ENCODE data around the gene IPPK. TPM values are rescaled to one million over a fixed set of nuclear protein-coding genes. Genes with fewer than 3 reads are reported as not detected.

IPPK gene
- total RNA-seq, 1 donor from 2014 or later, result 8.7 TPM

DNA sequence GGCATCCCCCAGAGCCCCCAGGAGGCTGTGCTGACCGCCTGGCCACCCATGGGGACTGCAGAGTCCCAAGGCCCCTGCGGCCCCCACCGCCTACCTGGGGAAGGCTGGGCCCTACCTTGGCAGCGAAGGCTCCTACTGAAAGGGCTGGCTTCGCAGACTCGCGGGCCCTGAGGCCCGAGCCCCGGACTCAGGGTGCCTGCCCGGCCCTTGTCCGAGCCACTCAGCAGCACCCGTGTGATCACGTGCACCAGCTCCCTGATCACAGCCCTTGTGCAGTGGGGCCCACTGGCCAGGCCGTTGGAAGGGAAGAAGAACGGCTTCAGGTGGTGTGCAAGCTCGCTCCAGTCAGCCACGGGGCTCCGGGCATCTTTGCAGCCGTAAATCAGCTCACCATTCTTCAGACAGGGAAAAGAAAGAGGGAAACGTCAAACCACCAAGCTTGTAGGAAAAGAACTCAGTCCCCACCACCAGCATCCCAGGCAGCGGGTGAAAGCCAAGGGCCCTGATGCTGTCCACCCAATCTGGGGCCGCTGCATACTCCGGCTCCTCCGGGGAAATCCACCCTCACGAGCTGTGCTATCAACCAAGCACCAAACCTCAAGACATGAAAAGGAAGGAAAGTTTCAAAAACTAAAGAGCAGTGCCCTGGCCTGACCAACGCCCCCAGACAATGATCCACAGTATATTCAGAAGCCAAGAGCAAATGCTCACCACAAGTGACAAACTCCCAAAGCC, 31.9 kb downstream of the IPPK start:
- no peak for DNase-seq (ENCODE audit: low spot score)
- Mint-ChIP-seq H3K9me3 (ENCODE audit: low read depth) (no peaks in the 10 kb centered on the region), H3K4me1 (ENCODE audit: low read depth) (peaks cover 9% of the 10 kb centered on the region), H3K27ac (ENCODE audit: unreplicated experiment) (no peak overlapping the region), H3K36me3 (ENCODE audit: low read depth) (peaks cover 22% of the 10 kb centered on the region), H3K27me3 (ENCODE audit: low read depth) (no peaks in the 10 kb centered on the region), H3K4me3 (ENCODE audit: unreplicated experiment) (no peak overlapping the region)
- no peak for TF ChIP-seq CTCF (IDR thresholded peaks at IDR 0.05)

DNA sequence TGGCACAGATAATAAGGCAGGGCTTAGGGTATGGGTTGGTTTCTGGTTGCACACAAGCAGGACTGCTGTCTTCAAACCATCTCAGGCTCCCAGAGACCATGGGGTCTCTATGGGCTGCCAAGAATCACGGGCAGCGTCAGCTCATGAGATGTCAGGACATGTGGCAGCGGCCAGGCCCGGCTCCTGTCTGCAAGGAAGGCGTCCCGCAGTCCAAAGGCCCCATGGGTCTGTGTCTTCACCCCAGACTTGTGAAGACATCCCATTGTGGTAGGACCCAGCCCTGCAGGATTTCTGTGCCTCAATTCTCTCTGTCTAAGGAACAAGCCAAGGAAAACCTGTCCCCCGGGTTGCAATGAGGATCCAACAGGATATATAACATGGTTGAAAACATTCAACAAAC, 32.6 kb downstream of the IPPK start:
- Mint-ChIP-seq H3K36me3 (ENCODE audit: low read depth) (peaks cover 24% of the 10 kb centered on the region), H3K27me3 (ENCODE audit: low read depth) (no peaks in the 10 kb centered on the region), H3K27ac (ENCODE audit: unreplicated experiment) (no peak overlapping the region), H3K4me1 (ENCODE audit: low read depth) (peaks cover 9% of the 10 kb centered on the region), H3K9me3 (ENCODE audit: low read depth) (no peaks in the 10 kb centered on the region), H3K4me3 (ENCODE audit: unreplicated experiment) (no peak overlapping the region)
- TF ChIP-seq CTCF (IDR thresholded peaks at IDR 0.05), result no peak
- DNase-seq (ENCODE audit: low spot score), result no peak

GRCh38 chr9:92636627-92637026, 33.3 kb downstream of the IPPK start:
- Mint-ChIP-seq H3K9me3 (ENCODE audit: low read depth) (no peaks in the 10 kb centered on the region), H3K4me1 (ENCODE audit: low read depth) (peaks cover 16% of the 10 kb centered on the region), H3K4me3 (ENCODE audit: unreplicated experiment) (no peak overlapping the region), H3K27ac (ENCODE audit: unreplicated experiment) (peak overlapping the region; percentile 65), H3K27me3 (ENCODE audit: low read depth) (no peaks in the 10 kb centered on the region), H3K36me3 (ENCODE audit: low read depth) (peaks cover 24% of the 10 kb centered on the region)
- TF ChIP-seq CTCF (IDR thresholded peaks at IDR 0.05), result peak; percentile 42
- DNase-seq (ENCODE audit: low spot score), result no peak

DNA sequence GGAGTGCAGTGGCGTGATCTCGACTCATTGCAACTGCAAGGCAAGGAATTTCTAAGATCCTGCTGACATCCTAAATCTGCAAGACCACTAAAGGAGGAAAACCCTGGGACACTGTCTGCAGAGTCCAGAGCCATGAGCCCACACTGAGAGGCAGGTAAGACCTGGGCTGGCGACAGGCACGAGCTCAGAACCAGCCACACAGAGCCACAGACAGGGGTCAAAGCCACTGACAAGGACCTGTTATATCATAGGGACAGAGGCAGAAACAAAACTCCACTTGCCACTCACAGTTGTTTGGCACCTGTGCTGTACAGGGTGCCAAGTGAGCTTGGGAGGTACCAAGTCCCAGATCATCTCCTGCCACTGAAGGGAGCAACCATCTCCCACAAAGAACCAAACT, 34.2 kb downstream of the IPPK start:
- no peak for DNase-seq (ENCODE audit: low spot score)

More for the DNA sequence above, 34.2 kb downstream of the IPPK start:
- Mint-ChIP-seq H3K36me3 (ENCODE audit: low read depth) (peaks cover 22% of the 10 kb centered on the region), H3K27ac (ENCODE audit: unreplicated experiment) (no peak overlapping the region), H3K4me3 (ENCODE audit: unreplicated experiment) (no peak overlapping the region), H3K27me3 (ENCODE audit: low read depth) (no peaks in the 10 kb centered on the region), H3K4me1 (ENCODE audit: low read depth) (peaks cover 19% of the 10 kb centered on the region), H3K9me3 (ENCODE audit: low read depth) (no peaks in the 10 kb centered on the region)
- no peak for TF ChIP-seq CTCF (IDR thresholded peaks at IDR 0.05)

All from chondrocyte (in vitro differentiated cells).